NCI-H82 treated with DMSO at 0.1 percent for 48 hours (cell line): Measurements from ENCODE around the gene CUX1.
"Not testable (repeated sequence)": the region's sequence is repeated elsewhere in the genome, so short reads cannot be mapped to it uniquely, and the experiment has no call there.

Experiments
- DNase-seq: peaks from one replicate; lab custom pipeline; 2025; ENCODE audit not compliant: unreplicated experiment; lab: John Stamatoyannopoulos, UW

The CUX1 gene

GRCh38 chr7:101999393-101999792 lies 182.0 kb downstream of the CUX1 start:
- no peak for DNase-seq

- DNase-seq, result no peak
Measured at GRCh38 chr7:102000123-102000522, 182.7 kb downstream of the CUX1 start.

GRCh38 chr7:102004229-102004628 lies 186.8 kb downstream of the CUX1 start:
- DNase-seq, result no peak

- no peak for DNase-seq
Measured at GRCh38 chr7:102004848-102005247, 187.4 kb downstream of the CUX1 start.

- DNase-seq, result no peak
Measured at GRCh38 chr7:102005933-102006480, 188.6 kb downstream of the CUX1 start.

- DNase-seq, result no peak
Measured at GRCh38 chr7:102006695-102007094, 189.3 kb downstream of the CUX1 start.

- DNase-seq, result no peak
Measured at GRCh38 chr7:102008535-102009262, 191.3 kb downstream of the CUX1 start.

- DNase-seq, result no peak
Measured at GRCh38 chr7:102009628-102010027, 192.2 kb downstream of the CUX1 start.

- DNase-seq, result not testable (repeated sequence)
Measured at GRCh38 chr7:102012112-102012830, 194.8 kb downstream of the CUX1 start.

- DNase-seq, result no peak
Measured at GRCh38 chr7:102012941-102013461, 195.6 kb downstream of the CUX1 start.

- no peak for DNase-seq
Measured at GRCh38 chr7:102018876-102019275, 201.4 kb downstream of the CUX1 start.

GRCh38 chr7:102019461-102019860 lies 202.0 kb downstream of the CUX1 start:
- DNase-seq, result no peak

- no peak for DNase-seq
Measured at GRCh38 chr7:102021841-102022618, 204.6 kb downstream of the CUX1 start.

GRCh38 chr7:102024005-102024768 lies 206.8 kb downstream of the CUX1 start:
- DNase-seq, result no peak

- DNase-seq, result no peak
Measured at GRCh38 chr7:102024769-102025391, 207.5 kb downstream of the CUX1 start.

GRCh38 chr7:102025777-102026176 lies 208.4 kb downstream of the CUX1 start:
- not testable (repeated sequence) for DNase-seq

- DNase-seq, result no peak
Measured at GRCh38 chr7:102028206-102028826, 210.9 kb downstream of the CUX1 start.

- no peak for DNase-seq
Measured at GRCh38 chr7:102029616-102030015, 212.2 kb downstream of the CUX1 start.

GRCh38 chr7:102030696-102031095 lies 213.3 kb downstream of the CUX1 start:
- DNase-seq, result no peak

GRCh38 chr7:102036958-102037357 lies 219.5 kb downstream of the CUX1 start:
- DNase-seq, result no peak
